Activated CD4-positive, CD25-positive, alpha-beta regulatory T cell treated with anti-CD3 and anti-CD28 coated beads, Interleukin-2, amount 50 U/mL, for 24 hours (primary cell): ENCODE measurements around the gene ZNF438.

Experiments used
- ATAC-seq, 2 donors: fragments of 150-1000 bp; cut with Tn5 transposase; one replicate each; pipeline ENCODE4 v1.10.0; 2021; ENCODE audit warnings: mild to moderate bottlenecking in 1 of 2, moderate library complexity in 1 of 2

The ZNF438 gene

DNA sequence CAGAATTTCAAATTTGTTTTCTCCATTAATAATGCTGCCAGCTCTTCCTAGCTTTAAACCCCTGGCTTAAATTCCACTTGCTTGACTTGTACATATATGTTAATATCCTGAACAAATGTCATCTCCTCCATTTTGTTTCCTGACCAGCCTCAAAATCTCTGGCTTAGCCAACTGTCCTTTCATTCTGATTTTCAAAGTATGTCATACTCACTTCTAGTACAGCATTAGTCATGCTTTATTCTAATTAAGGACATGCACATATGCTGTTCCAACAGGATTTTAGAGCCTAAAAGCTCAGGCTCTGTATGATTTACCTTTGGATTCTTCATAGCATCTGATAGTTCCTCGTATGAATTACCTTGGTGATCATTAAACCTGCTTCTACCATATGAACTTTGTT, 158.3 kb downstream of the ZNF438 start:
- no peak for ATAC-seq

DNA sequence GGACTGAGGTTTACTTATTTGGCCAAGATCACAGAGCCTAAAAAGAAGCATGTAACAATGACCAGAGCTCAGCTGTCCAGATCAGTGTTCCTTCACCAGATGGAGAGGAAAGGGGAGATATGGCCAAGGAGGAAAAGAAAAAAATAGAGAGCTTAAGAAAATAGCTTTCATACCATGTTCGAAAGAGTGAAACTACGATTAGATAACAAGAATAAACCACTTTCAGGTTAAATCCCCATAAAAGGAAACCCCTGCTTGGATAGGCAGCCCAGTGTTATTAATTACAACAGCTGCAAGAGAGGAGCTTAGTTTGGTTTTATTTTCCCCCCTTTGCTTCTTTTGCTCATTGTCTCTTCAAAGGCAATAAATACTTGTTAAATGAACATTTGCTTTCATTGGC, 160.8 kb downstream of the ZNF438 start:
- ATAC-seq, result no peak

DNA sequence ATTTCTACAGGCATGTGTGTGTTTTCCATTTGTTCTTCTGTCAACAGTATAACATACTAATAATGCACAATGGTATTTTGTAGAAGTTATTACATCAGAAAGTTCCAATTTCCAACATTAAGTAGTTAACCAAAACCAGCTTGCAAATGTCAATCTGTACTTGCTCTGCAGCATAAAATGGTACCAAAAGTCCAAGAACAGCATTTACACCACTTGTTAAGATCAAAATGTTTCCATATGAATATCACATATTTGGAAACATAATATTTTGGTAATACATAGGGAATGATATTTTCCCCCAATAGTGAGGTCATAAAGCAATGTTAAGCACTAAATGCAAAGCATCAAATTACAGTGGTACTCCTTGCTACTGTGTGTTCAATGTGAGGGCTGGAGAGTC, 162.1 kb downstream of the ZNF438 start:
- no peak for ATAC-seq

DNA sequence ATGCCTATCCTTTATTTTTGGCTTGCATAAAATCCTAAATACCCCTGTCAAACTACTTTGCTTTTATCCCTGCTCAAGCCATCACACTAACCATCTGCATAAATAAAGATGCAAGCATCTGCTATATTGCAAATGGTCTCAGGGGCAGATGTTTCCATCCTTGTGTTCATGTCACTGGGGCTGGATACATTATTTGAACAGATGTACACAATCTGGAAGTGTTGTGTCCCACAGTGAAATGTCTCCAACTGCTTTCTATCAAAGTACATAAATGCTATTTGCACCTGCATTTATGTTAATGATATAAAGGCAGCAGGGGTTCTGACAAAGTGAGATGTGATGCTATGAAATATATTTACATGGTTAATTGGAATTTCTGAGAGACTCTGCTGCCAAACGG, 163.1 kb downstream of the ZNF438 start:
- no peak for ATAC-seq

DNA sequence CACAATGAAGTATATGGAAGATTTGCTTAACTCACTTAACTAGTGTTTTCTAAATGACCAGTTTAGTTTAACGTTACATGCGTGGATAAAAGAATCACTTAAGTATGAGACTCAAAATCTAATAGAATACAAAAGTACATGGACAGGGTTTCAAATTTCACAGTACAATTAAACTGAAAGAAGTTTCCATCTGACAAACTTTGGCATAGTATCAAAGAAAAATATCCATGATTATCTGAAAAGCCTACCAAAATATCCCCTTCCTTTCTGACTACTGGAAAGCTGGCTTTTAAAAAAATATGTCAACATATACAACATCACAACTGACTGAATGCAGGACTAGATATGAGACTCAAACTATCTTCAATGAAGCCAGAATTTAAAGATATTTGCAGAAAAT, 164.8 kb downstream of the ZNF438 start:
- ATAC-seq, result no peak

DNA sequence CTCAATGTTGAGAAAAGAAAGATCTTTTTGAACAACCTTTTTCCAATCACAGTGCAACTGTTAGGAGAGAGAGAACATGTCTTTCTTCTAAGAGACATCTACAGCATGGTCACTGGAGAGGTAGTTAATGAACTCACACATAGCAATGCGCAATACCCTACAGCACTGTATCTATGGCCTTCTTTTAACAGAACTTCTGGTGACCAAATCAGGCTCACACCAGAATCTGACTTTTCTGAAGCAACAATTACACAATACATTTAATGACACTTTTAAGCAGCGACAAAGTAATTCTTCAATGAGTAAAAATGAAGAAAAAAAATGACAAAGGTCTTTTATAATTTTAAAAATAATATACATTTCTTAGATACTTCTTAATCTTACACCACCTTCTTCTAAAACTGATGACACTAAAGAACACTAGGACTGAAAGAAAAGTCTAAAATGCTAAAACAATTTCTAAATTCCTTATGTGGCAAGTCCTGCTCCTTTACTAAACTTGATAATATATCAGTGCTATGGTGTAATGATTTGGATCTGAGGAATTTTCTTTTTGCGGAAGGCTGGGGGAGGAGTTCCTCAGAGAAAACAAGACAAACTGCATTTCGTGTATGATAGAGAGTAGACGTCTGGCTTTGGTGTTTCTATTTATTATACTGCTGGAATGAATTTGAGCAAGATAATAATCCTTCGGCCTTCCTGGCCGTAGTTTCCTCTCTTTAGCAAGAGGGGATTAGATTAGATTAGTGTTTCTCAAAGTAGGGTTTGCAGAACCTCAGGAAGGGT, 166.3 kb downstream of the ZNF438 start:
- no peak for ATAC-seq

DNA sequence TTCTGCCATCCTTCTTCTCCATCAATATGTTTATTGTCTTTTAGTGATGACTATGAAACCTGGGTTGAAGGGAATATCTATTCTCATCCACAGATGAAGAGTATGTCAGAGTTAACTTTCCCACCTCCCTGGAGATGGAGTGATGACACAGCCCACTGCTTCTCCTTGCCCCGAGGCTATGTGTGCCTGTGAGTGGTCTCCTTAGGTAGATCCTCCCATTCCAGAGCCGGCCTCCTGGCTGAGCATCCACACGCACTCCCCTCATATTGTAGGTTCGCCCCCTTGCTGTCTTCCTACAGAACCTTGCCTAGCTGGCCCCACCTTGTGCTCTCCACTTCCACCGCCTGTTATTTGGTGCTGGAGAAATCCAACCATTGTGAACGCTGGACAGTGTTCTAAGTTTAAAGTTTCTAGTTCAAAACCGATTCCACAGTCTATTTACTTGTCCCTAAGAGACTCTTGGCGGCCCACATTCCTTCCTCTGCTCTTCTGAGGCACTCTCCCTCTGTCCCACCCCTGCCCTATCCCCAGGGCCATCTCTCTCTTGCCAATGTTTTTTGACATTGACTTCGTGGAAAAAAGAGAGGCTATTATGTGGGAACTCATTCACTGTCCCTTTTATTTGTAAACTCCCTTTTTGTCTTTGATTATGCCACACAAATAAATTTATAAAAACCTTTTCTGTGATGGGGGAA, 168.0 kb downstream of the ZNF438 start:
- no peak for ATAC-seq

DNA sequence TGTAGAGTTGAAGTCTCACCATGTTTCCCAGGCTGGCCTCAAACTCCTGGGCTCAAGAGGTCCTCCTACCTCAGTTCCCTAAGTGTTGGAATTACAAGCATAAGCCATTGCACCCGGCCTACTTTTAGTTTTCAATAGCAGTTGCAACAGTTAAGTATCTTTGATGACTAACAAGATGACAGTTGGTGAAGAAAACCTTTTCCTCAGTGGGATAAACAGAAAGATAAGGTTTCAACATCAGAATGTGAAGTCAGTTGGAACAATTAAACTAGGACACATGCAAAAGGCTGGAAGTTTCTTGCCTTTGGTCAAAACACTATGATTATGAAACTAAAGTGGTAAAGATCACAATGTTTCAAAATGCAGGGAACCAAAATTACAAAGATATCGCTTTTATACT, 169.2 kb downstream of the ZNF438 start:
- ATAC-seq, result no peak

DNA sequence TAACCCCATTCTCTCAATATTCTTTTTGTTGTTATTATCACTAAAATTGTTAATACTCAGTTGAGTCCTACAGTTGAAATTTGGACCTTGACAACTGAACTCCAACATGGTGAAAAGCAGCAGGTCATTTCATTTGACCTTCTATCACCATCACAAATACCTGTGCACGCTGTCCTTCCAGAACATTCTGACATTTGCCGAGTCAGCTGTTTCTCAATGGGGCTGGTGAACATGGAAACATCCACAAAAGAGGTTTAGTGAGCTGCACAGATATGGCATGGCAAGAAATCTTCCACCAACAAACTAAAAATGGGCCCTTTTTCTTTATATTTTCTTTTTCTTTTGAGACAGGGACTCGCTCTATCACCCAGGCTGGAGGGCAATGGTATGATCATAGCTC, 169.7 kb downstream of the ZNF438 start:
- no peak for ATAC-seq

DNA sequence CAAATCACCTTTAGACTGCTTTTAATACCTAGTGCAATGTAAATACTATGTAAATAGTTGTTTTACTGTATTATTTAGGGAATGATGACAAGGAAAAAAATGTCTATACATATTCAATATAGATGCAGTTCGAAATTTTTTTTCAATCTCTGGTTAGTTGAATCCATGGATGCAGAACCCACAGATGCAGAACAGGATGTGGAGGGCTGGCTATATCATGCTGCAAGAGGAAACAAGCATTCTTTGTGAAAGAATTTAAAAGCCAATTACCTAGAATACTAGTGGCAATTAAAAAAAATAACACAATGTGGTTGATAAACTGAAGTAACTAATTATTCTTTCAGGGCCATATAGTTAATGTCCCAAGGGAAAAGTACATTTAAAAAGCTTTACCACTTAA, 170.4 kb downstream of the ZNF438 start:
- ATAC-seq, result no peak

DNA sequence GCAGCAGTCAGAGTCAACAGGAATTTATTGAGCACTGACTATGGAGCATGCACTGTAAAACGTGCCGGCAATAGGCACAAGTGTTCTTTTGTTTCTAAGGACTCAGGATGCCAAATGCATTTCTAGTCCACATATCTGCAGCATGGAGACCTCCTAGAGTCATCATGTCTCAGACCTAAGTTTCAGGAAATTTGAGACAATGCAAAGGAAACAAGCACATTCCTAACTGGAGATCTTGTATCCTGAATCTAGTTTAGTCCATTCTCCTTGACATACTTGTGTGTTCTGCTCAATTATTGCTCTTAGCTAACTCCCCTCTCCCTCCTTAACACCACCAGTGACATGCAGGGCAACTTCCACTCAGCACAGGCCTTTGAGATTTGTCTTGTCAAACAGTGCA, 173.2 kb downstream of the ZNF438 start:
- ATAC-seq, result no peak

DNA sequence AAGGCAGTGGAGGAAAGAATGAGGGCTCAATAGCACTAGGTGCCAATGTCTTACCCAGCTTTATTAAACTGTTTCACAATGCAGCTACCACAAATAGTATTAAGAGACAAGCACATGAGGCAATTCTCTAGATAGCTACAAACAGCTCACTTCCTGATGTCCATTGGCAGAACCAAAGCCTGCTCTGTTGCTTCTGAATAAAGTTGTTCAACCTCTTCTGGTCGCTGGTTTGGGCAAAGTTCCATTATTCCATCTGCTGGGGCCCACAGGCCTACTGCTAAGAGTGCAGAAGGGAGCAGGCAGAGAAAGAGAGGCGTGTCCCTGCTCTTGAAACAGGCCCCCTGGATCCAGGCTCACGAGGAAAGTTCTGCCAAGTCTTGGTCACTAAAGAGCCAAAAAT, 173.9 kb downstream of the ZNF438 start:
- ATAC-seq, result no peak

DNA sequence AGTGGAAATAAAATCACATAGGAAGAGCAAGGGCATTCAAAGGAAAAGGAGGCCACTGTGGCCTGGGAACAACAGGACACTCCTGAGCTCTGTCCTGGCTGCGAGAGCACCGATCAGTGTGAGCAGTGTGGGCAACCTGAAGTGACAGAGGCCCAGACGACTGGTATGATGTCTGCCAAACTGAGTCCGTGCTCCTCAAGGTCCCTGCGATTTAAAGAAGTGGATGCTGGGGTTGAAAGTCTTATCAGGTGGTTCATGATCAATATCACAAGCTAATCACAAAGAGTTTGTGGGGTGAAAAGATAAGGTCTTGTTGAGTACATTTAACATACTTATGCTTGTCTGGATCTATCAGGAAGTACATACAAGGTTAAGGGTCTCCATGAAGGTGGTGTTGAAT, 176.5 kb downstream of the ZNF438 start:
- ATAC-seq, result no peak

DNA sequence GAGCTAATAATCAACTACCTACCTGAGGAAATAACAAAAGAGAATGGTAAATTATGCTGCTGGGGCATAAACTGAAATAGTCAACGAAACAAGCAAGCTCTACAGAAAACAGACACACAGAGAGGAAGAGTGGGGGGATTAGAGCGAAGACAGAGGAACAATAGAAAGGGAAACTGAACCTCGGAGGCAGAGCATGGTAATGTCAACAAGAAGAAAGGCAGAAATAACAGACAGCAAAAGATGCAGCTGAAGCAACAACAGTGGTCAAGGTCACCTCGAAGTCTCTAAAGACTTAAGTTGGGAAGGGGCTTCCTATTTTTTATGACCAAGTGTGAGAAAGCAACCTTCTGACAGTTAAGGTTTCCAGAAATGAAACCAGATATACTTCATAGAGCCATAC, 177.0 kb downstream of the ZNF438 start:
- no peak for ATAC-seq

DNA sequence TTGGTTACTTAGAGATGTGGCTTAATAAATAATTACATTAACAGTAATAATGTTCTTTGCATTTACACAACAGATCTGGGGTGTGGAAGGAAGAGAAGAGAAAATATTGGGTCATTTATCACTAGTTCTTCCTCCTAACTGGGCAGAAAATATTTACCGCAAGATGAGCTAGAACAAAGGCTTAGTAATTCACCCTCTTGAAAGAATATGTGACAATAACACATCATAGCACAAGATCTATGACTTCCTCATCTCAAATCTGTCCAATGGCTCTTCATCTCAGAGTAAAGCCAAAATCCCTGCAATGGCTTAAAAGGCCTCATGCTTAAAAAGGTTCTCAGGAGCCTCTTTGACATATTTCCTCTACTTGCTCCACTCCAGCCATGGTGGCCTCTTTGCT, 178.6 kb downstream of the ZNF438 start:
- ATAC-seq, result no peak

DNA sequence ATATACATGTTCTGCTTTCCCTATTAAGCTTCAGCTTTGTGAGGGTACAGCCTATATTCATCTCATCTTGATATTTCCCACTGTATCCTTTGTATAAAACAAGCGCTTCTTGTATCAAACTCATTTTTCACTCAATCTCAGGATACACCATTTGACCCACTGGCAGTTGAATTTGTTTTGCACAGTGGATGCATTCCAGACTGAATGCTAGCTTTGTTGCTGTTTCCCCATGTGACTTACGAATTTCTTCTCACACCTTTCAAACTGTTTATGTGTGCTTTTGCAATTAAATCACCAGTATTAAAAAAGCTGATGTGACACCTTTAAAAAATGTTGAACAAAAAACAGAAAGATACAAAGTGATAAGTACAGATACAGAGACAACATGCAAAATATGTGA, 180.9 kb downstream of the ZNF438 start:
- no peak for ATAC-seq

DNA sequence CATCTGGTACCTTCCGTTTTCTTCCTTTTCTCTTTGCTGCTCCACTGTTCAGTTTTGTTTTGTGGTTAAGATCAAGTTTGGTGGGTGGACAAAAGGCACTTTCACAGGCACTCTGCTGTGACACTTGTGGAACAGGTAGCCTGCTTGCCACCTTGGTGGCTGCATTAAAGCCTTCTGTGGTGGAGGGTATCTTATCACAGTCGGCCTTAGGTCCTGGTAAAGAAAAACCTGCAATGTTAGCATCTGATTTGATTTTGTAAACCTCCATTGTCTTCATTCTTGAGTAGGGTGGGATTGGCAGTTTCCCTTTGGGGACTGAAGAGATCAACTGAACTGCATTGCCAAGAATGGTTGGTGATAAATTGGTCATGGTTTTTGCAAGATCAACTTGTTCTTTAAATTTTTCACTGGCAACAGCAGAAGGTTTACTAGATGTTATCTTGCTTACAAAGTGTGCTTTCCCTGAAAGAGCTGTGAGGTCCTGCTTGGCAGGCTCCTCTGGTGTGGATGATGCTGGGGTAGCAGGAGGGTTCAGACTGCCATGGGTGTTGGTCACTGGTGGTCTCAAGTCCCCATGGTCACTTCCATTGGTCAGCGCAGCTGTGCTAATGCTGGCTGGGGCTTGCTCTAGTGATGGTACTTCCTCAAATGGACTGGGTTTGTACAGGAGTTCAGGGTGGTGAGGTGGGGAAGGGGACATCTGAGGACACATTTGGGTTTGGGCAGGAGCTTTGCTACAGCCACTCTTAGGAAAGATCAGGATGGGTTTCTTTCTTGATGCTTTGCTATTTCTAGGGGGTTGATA, 182.2 kb downstream of the ZNF438 start:
- no peak for ATAC-seq

DNA sequence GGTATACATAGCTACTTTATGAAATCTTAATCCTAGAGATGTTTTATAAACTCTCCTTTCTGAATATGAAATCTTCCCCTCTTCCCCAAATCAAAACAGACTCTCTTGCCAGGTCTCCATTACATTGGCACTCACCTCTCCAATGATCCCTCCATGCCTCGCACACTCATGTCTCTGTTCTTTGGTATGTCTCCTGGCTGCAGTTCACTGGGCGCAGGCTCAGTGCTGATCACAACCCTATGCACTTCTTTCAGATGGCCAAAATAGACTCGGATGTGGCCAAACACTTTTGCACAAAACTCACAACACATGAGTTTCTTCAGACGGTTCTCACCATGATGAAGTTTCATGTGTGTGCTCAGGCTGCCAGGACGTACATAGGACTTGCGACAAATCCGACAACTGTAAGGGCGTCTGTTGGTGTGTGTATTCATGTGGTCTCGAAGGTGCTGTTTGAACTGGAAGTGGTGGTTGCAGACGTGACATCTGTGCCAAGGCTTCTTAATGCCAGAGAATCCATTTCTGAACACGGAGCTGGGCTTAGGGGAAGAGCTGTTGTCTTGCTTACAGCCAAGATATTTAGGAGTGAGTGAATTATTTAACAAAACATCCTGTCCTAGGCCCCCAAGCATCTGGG, 183.2 kb downstream of the ZNF438 start:
- no peak for ATAC-seq

DNA sequence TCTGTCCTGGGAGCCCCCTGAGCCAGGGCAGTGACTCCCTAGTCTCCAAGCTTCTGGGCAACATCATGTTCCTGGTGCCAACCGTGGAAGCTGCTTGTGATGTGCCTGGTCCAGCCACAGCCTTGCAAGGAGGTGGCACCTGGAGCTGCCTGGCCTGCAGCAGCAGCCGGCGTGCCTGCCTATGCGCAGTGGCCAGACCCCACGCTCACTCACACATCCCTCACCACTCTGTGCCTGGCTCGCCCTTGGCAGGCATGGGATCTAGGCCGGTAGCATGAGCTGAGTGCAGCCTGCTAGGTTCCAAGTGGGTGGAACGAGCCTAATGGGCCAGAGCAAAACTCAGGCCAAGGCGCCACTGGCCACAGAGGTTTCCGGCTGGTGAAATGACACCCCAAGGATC, 184.0 kb downstream of the ZNF438 start:
- ATAC-seq, result no peak

DNA sequence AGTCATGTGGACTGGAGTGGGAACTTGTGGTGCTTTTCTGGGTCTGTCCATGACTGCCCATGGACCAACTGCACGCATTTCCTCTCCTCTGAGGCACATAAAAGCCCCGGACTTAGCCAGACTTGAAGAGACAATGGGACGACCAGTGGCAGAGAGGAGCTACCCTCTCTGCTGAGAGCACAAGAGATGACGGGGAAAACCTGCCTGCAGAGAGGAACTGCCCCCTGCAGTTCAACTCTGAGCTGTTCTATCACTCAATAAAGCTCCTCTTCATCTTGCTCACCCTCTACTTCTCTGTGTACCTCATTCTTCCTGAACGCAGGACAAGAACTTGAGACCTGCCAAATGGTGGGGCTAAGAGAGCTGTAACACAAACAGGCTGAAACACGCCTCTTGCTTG, 184.5 kb downstream of the ZNF438 start:
- no peak for ATAC-seq

DNA sequence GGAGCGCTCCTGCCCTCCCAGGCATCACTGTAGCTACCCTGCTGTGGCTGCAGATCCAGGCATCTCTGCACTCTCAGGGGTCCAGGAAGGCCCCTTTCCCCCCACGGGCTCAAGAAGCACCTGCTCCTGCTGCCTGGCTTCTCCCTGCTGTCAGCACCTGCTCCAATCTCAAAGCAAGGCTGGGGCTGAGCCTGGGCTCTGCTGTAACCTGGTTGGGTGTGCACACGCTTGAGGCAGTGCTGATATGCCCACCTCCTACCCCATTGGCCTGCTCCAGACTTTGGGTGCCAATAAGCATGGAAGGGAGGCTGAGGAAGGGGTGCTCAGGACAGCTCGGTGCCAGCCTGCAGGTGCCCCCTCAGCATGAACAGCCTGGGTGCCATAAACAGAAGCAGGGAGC, 185.0 kb downstream of the ZNF438 start:
- no peak for ATAC-seq

DNA sequence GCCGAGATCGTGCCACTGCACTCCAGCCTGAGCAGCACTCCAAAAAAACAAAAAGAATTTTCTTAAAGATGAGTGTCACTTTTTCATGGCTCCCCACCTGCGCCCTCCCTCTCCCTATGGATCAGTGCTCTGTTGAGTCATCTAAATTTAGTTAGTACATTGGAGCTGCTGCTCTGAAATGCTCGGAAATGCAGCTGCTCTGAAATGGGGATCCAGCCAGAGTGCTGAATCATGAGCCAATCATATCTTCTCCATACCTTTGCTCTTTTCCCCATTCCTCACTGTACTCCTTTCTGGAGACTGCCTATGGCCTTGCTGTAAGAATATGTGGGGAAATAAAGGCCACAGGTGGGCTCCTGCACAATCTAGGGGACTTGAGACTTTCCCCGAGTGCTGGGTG, 188.8 kb downstream of the ZNF438 start:
- ATAC-seq, result no peak

DNA sequence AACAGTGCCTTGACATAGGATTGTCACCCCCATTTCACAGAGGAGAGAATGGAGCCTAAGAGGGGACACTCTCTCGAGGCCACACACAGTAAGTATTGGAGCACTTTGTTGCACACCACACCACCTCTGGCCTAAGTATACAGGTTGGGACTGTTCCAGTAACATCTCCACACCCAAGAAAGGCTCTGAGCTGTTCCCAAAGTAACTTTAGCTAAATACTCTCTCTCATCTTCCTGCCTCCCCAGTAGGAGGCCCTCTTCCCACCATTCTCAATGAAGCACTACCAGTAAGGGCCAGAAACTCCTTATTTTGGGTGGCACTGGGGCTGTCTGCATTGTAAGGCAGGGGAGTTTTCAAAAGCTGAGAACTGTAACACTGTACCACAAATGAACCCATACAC, 189.5 kb downstream of the ZNF438 start:
- no peak for ATAC-seq
